Body of pancreas (tissue), 4 donors: Measurements from ENCODE around the gene ELF5.

Experiments
- CTCF ChIP-seq, 7 experiments: fragments of 450-650 bp in 4 of 7; fragments of 200-600 bp in 3 of 7; sonication (generic) in 3 of 7; IDR thresholded peaks; one replicate each; pipeline ENCODE4 v1.5.1; 2016 to 2019; ENCODE audit warnings: antibody characterized with exemption in 7 of 7
- POLR2A ChIP-seq, 3 donors: fragments of 450-650 bp; IDR thresholded peaks; one replicate each; pipeline ENCODE4 v1.6.1; 2016; ENCODE audit warnings: antibody characterized with exemption in 3 of 3, mild to moderate bottlenecking in 2 of 3

DNA sequence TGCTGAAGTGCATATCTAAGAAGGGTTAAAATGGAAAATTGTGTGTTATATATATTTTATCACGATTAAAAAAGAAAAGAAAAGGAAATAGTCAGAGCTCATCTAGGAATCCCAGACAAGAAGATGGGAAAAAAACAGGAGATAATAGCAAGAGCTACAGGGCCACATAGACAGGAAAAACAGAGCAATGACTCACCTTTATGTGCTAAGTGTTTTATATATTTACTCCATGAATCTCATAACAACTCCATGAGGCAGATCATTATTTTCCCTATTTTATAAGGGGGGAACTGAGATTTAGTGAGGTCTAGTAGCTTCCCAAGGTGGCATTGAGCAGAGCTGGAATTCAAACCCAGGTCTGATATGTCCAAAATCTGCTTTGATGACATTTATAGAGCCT lies 18.1 kb upstream of the ELF5 start:
- TF ChIP-seq CTCF (IDR thresholded peaks at IDR 0.05) (no peak), POLR2A (IDR thresholded peaks at IDR 0.05) (no peak)
